Lung (tissue), 16 donors: ENCODE measurements around the gene CLDN34. TPM values are rescaled to one million over a fixed set of nuclear protein-coding genes. Genes with fewer than 3 reads are reported as not detected.

ENCODE experiments used
- ATAC-seq: fragments of 200-7000 bp; cut with Tn5 transposase; one replicate; pipeline ENCODE4 v1.9.1; 2020; ENCODE audit warnings: moderate number of reproducible peaks; ENCODE audit not compliant: insufficient read depth, low FRiP score
- DNase-seq, 3 donors: peaks; one replicate each; pipeline ENCODE4 v3.0.0-alpha.2; 2013 to 2017
- H3K27ac ChIP-seq, 2 donors: one replicate each; pipeline ENCODE4 v1.5.1; 2013; ENCODE audit warnings: mild to moderate bottlenecking in 2 of 2, moderate library complexity in 2 of 2, control low read depth in 1 of 2, inconsistent platforms in 1 of 2, low read depth in 1 of 2, low read length in 1 of 2
- H3K27me3 ChIP-seq, 3 donors: one replicate each; pipeline ENCODE4 v1.5.1; 2013; ENCODE audit warnings: low read length in 2 of 3; ENCODE audit not compliant: control insufficient read depth in 3 of 3, insufficient read depth in 3 of 3
- H3K36me3 ChIP-seq, 4 donors: one replicate each; pipeline ENCODE4 v1.5.1; 2013; ENCODE audit warnings: low read length in 4 of 4, mild to moderate bottlenecking in 1 of 4, moderate library complexity in 1 of 4; ENCODE audit not compliant: control insufficient read depth in 4 of 4, insufficient read depth in 4 of 4
- H3K4me1 ChIP-seq, 5 donors: one replicate each; pipeline ENCODE4 v1.5.1; 2013; ENCODE audit warnings: low read length in 5 of 5, mild to moderate bottlenecking in 2 of 5, moderate library complexity in 1 of 5; ENCODE audit not compliant: control insufficient read depth in 5 of 5, insufficient read depth in 5 of 5
- H3K4me3 ChIP-seq: one replicate; pipeline ENCODE4 v1.5.1; 2013; ENCODE audit warnings: mild to moderate bottlenecking, control low read depth, moderate library complexity
- H3K9ac ChIP-seq, 2 donors: one replicate each; pipeline ENCODE4 v1.5.1; 2013; ENCODE audit warnings: low read length in 2 of 2, control low read depth in 1 of 2; ENCODE audit not compliant: insufficient read depth in 1 of 2
- H3K9me3 ChIP-seq, 4 donors: one replicate each; pipeline ENCODE4 v1.5.1; 2013; ENCODE audit warnings: low read length in 3 of 4, mild to moderate bottlenecking in 1 of 4, moderate library complexity in 1 of 4; ENCODE audit not compliant: control insufficient read depth in 4 of 4, insufficient read depth in 3 of 4
- WGBS, 2 donors: extraction: QIAGEN DNeasy Blood & Tissue Kit; methylation state at CpG; one replicate each; pipeline ENCODE4 v1.1.7; 2013; 5-methylcytosine and 5-hydroxymethylcytosine counted together
- long read RNA-seq, 5 donors: transcript quantifications; one replicate each; lab custom pipeline, GENCODE V29; 2026
- polyA plus RNA-seq, 2 donors: library from polyadenylated mRNA; stranded (reverse); fragments of 200-250 nt; gene quantifications; one replicate each; pipeline ENCODE4 v1.2.1, GENCODE V29; 2013
- total RNA-seq, 2 donors: library from RNA; depleted of rRNA in 1 of 2; stranded (reverse); fragments of >200 nt in 1 of 2; gene quantifications; one replicate each; pipeline ENCODE4 v1.2.1, GENCODE V29; 2014 to 2021
- TF ChIP-seq, protein P1 (sequence below): IDR thresholded peaks from 2 replicates; pipeline ENCODE4 v1.5.1; 2012; ENCODE audit warnings: mild to moderate bottlenecking; ENCODE audit errors: control extremely low read depth, extremely low read depth
- donor health status: control.
- donor health status: control.
- donor health status: Bipolar disorder and iron deficiency.
- donor health status: healthy.
- donor health status: DM: yes; HTN: yes; CAD: no.

The CLDN34 gene, protein sequence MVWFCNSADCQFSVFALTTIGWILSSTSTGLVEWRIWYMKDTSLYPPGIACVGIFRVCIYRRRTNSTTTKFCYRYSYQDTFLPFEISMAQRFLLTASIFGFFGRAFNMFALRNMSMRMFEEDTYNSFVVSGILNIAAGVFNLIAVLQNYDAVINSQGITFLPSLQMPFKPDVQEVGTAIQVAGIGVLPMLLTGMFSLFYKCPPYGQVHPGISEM
- total RNA-seq (1 to 10 TPM in 1 of 2 donors, under 1 TPM in 1; 0.34 to 1.3 TPM), polyA plus RNA-seq (under 1 TPM in 1 of 2 donors, not detected in 1; 0.18 TPM)
- long read RNA-seq, donor 1 = 0 reads
- long read RNA-seq, donor 2 = 0 reads
- long read RNA-seq, donor 3 = 0 reads
- long read RNA-seq, donor 4 = 0 reads
- long read RNA-seq, donor 5 = 0 reads

DNA sequence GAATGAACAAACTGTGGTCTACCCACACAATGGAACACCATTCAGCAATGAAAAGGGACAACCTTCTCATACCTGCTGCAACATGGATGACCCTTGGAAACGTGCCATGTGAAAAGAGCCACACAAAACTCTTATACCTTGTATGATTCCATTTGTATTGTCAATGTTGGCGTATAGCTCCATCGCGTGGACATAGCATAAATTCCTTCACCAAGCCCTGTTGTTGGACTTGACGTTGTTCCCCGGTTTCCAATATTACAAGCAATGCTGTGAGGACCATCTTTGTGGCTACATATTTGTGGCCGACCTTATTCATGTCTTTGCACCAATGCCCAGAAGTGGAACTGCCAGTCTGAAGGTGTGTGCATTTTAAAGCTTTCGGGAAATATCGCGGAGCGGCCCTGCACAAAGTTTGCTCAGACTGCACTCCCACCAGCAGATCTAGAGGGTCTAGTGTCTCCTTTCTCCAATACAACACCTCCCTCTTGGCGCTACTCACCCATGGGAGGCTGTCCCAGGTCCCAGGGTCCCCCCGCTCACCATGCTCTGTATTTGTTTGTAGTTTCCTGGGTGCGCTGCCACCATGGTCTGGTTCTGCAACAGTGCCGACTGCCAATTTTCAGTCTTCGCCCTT is at the start of gene CLDN34:
CLDN34 (plus strand) TSS at position 584 of the 634 bp plus-strand sequence; CDS start at position 584, 0 bp downstream.
- DNase-seq (no peak), ATAC-seq (no peak)
- Histone ChIP-seq H3K9ac (no peak within 1 kb of the TSS), H3K27me3 (peaks cover 0 to 2% (median 0%) of the 10 kb centered on the region in 3 donors), H3K36me3 (no peaks in the 10 kb centered on the region), H3K9me3 (no peaks in the 10 kb centered on the region), H3K27ac (no peak within 1 kb of the TSS), H3K4me1 (no peaks in the 10 kb centered on the region), H3K4me3 (no peak within 1 kb of the TSS)
- WGBS, 2 donors = 88 to 98% methylated on average over 16 of the region's 16 CpGs
- TF ChIP-seq, protein P1, sequence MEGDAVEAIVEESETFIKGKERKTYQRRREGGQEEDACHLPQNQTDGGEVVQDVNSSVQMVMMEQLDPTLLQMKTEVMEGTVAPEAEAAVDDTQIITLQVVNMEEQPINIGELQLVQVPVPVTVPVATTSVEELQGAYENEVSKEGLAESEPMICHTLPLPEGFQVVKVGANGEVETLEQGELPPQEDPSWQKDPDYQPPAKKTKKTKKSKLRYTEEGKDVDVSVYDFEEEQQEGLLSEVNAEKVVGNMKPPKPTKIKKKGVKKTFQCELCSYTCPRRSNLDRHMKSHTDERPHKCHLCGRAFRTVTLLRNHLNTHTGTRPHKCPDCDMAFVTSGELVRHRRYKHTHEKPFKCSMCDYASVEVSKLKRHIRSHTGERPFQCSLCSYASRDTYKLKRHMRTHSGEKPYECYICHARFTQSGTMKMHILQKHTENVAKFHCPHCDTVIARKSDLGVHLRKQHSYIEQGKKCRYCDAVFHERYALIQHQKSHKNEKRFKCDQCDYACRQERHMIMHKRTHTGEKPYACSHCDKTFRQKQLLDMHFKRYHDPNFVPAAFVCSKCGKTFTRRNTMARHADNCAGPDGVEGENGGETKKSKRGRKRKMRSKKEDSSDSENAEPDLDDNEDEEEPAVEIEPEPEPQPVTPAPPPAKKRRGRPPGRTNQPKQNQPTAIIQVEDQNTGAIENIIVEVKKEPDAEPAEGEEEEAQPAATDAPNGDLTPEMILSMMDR = no peak

DNA sequence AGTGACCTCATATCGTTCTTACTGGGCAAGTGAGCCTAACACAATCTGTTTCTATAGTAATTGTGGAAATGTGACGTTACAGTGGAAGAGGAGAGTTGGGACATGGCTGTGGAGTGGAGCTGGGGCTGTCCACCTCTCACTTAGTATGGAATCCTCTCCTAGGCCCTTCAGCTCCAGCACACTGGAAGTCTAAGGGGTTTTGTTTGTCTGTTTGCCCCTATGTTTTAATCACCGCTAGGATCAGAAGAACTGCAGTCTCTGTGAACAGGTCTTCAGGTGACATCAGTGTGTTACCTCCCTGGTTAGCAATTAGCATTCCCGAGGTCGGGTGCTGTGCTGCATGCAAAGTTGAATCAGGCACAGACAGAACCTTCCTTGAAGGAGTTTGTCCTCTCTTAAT is 49.3 kb upstream of the CLDN34 start:
- H3K9ac ChIP-seq = no peak overlapping the region
- no peak overlapping the region for H3K4me3 ChIP-seq
- WGBS, 2 donors = 80 to 93% methylated on average over 5 of the region's 5 CpGs

DNA sequence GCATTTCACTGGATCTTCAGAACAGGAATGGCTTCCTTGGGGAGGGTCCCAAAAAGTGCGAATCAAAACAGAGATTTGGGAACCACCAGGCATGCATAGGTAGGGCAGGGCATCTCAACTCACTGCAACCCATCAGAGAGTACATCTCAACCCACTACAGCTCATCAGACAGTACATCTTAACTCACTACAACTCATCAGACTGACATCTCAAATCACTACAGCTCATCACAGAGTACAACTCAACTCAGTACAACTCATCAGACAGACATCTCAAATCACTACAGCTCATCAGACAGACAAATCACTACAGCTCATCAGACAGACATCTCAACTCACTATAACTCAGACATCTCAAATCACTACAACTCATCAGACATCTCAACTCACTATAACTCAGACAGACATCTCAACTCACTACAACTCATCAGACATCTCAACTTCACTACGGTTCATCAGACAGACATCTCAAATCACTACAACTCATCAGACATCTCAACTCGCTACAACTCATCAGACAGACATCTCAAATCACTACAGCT is 47.5 kb upstream of the CLDN34 start:
- peaks cover 0 to 4% (median 0%) of the 10 kb centered on the region in 5 donors for H3K4me1 ChIP-seq
- no peak for DNase-seq
- H3K36me3 ChIP-seq = peaks cover 0 to 3% (median 0%) of the 10 kb centered on the region in 4 donors
- H3K4me3 ChIP-seq = no peak overlapping the region
- TF ChIP-seq, protein P1 = no peak
- H3K9ac ChIP-seq = no peak overlapping the region
- H3K27ac ChIP-seq = no peak overlapping the region
- peaks cover 0 to 6% (median 2%) of the 10 kb centered on the region in 4 donors for H3K9me3 ChIP-seq
- ATAC-seq = no peak
- WGBS, 2 donors = 79 to 81% methylated on average over 3 of the region's 3 CpGs
- peaks cover 0 to 14% (median 8%) of the 10 kb centered on the region in 3 donors for H3K27me3 ChIP-seq

More for the DNA sequence above, 49.3 kb upstream of the CLDN34 start:
- ATAC-seq (no peak), DNase-seq (no peak)
- Histone ChIP-seq H3K27me3 (peaks cover 0 to 11% (median 8%) of the 10 kb centered on the region in 3 donors), H3K4me1 (no peaks in the 10 kb centered on the region), H3K27ac (no peak overlapping the region), H3K36me3 (peaks cover 0 to 3% (median 0%) of the 10 kb centered on the region in 4 donors), H3K9me3 (peaks cover 0 to 6% (median 2%) of the 10 kb centered on the region in 4 donors)
- TF ChIP-seq, protein P1 = no peak
